RCC 7860 (cell line): ENCODE results near the gene FBLN1.

Source experiments
- DNase-seq: peaks from one replicate; pipeline ENCODE4 v3.0.0-alpha.2; 2015; ENCODE audit warnings: low spot score
- FAIRE-seq: peaks from 2 replicates; lab custom pipeline; 2012; peaks lifted over from hg19 to GRCh38; lab: Jason Lieb, UNC

Gene FBLN1

GRCh38 chr22:45562537-45563361, 60.1 kb downstream of the FBLN1 start:
- DNase-seq = no peak
- no peak for FAIRE-seq

- FAIRE-seq (no peak), DNase-seq (no peak)
Observed at GRCh38 chr22:45563362-45564040, 60.8 kb downstream of the FBLN1 start.

- FAIRE-seq (no peak), DNase-seq (no peak)
Observed at GRCh38 chr22:45564349-45565030, 61.8 kb downstream of the FBLN1 start.

- FAIRE-seq = no peak
- DNase-seq = no peak
Observed at GRCh38 chr22:45565171-45565570, 62.5 kb downstream of the FBLN1 start.

- DNase-seq (no peak), FAIRE-seq (no peak)
Observed at GRCh38 chr22:45565973-45566372, 63.3 kb downstream of the FBLN1 start.

GRCh38 chr22:45568213-45568612, 65.5 kb downstream of the FBLN1 start:
- DNase-seq (no peak), FAIRE-seq (no peak)

GRCh38 chr22:45571089-45571488, 68.4 kb downstream of the FBLN1 start:
- FAIRE-seq (no peak), DNase-seq (no peak)

GRCh38 chr22:45572444-45572843, 69.8 kb downstream of the FBLN1 start:
- no peak for FAIRE-seq
- no peak for DNase-seq

GRCh38 chr22:45574069-45574703, 71.5 kb downstream of the FBLN1 start:
- DNase-seq = no peak
- FAIRE-seq = no peak

- no peak for DNase-seq
- FAIRE-seq = no peak
Observed at GRCh38 chr22:45575173-45575572, 72.5 kb downstream of the FBLN1 start.

GRCh38 chr22:45575607-45576272, 73.1 kb downstream of the FBLN1 start:
- DNase-seq (no peak), FAIRE-seq (no peak)

GRCh38 chr22:45576273-45576625, 73.6 kb downstream of the FBLN1 start:
- no peak for FAIRE-seq
- DNase-seq = no peak

- DNase-seq (no peak), FAIRE-seq (no peak)
Observed at GRCh38 chr22:45576730-45577464, 74.2 kb downstream of the FBLN1 start.

GRCh38 chr22:45577746-45578523, 75.3 kb downstream of the FBLN1 start:
- FAIRE-seq = peak; percentile 45

GRCh38 chr22:45578524-45579147, 76.0 kb downstream of the FBLN1 start:
- no peak for DNase-seq

More at GRCh38 chr22:45577746-45578523, 75.3 kb downstream of the FBLN1 start:
- DNase-seq = peak; percentile 53

GRCh38 chr22:45579306-45579705, 76.6 kb downstream of the FBLN1 start:
- no peak for FAIRE-seq

More at GRCh38 chr22:45578524-45579147, 76.0 kb downstream of the FBLN1 start:
- FAIRE-seq = no peak

GRCh38 chr22:45579806-45580725, 77.4 kb downstream of the FBLN1 start:
- FAIRE-seq (no peak), DNase-seq (no peak)

More at GRCh38 chr22:45579306-45579705, 76.6 kb downstream of the FBLN1 start:
- no peak for DNase-seq
